ENCODE measurements around the gene CRTC1.

Gene CRTC1

GRCh38 chr19:18660939-18661670 lies 22.4 kb upstream of the CRTC1 start:
- TF ChIP-seq, protein P1, sequence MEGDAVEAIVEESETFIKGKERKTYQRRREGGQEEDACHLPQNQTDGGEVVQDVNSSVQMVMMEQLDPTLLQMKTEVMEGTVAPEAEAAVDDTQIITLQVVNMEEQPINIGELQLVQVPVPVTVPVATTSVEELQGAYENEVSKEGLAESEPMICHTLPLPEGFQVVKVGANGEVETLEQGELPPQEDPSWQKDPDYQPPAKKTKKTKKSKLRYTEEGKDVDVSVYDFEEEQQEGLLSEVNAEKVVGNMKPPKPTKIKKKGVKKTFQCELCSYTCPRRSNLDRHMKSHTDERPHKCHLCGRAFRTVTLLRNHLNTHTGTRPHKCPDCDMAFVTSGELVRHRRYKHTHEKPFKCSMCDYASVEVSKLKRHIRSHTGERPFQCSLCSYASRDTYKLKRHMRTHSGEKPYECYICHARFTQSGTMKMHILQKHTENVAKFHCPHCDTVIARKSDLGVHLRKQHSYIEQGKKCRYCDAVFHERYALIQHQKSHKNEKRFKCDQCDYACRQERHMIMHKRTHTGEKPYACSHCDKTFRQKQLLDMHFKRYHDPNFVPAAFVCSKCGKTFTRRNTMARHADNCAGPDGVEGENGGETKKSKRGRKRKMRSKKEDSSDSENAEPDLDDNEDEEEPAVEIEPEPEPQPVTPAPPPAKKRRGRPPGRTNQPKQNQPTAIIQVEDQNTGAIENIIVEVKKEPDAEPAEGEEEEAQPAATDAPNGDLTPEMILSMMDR (IDR thresholded peaks at IDR 0.05): no peak
- Histone ChIP-seq H3K4me1 (no peaks in the 10 kb centered on the region), H3K9me3 (ENCODE audit: control insufficient read depth, low read length) (no peaks in the 10 kb centered on the region), H3K79me2 (peaks cover 11% of the 10 kb centered on the region), H3K27me3 (ENCODE audit: control insufficient read depth, insufficient read depth, low read length) (no peaks in the 10 kb centered on the region), H3K4me2 (ENCODE audit: low read length) (no peak overlapping the region), H3K36me3 (ENCODE audit: control insufficient read depth, insufficient read depth, low read length) (no peaks in the 10 kb centered on the region), H2AFZ (no peak overlapping the region), H3K9ac (no peak overlapping the region), H3K4me3 (ENCODE audit: low read depth, low read length) (no peak overlapping the region), H3K27ac (no peak overlapping the region)

GRCh38 chr19:18662972-18663732 lies 20.3 kb upstream of the CRTC1 start:
- Histone ChIP-seq H3K9ac (no peak overlapping the region), H3K79me2 (peaks cover 5% of the 10 kb centered on the region), H3K4me1 (no peaks in the 10 kb centered on the region), H2AFZ (no peak overlapping the region), H3K4me3 (ENCODE audit: low read depth, low read length) (no peak overlapping the region), H3K9me3 (ENCODE audit: control insufficient read depth, low read length) (no peaks in the 10 kb centered on the region), H3K27me3 (ENCODE audit: control insufficient read depth, insufficient read depth, low read length) (no peaks in the 10 kb centered on the region), H3K27ac (no peak overlapping the region), H3K36me3 (ENCODE audit: control insufficient read depth, insufficient read depth, low read length) (no peaks in the 10 kb centered on the region), H3K4me2 (ENCODE audit: low read length) (no peak overlapping the region)
- TF ChIP-seq, protein P1 (IDR thresholded peaks at IDR 0.05): no peak

DNA sequence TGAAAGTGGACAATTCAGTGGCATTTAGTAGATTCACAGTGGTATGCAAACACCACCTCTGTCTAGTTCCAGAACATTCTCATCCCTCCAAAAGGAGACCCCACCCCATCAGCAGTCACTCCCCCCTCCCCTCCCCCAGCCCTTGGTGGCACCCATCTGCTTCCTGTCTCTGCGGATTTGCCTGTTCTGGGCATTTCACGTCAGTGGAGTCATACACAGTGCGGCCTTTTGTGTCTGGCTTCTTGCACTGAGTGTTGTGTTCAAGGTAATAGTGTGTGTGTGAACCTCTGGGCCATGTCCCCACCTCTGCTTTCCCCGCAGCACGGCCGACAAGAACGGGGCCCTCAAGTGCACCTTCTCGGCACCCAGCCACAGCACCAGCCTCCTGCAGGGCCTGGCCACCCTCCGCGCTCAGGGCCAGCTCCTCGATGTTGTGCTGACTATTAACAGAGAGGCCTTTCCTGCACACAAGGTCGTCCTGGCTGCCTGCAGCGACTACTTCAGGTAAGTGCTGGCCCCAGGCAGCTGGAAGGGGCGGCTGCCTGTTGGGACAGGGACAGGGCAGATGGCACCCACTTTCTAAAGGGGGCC lies 19.4 kb upstream of the CRTC1 start:
- no peaks in the 10 kb centered on the region for H3K36me3 ChIP-seq (ENCODE audit: control insufficient read depth, insufficient read depth, low read length)
- H3K4me1 ChIP-seq: no peaks in the 10 kb centered on the region

GRCh38 chr19:18665771-18666202 lies 17.7 kb upstream of the CRTC1 start:
- H3K9me3 ChIP-seq (ENCODE audit: control insufficient read depth, low read length): no peaks in the 10 kb centered on the region
- no peak overlapping the region for H2AFZ ChIP-seq
- no peak overlapping the region for H3K4me2 ChIP-seq (ENCODE audit: low read length)
- H3K36me3 ChIP-seq (ENCODE audit: control insufficient read depth, insufficient read depth, low read length): no peaks in the 10 kb centered on the region
- H3K4me1 ChIP-seq: no peaks in the 10 kb centered on the region
- no peak overlapping the region for H3K4me3 ChIP-seq (ENCODE audit: low read depth, low read length)
- no peaks in the 10 kb centered on the region for H3K27me3 ChIP-seq (ENCODE audit: control insufficient read depth, insufficient read depth, low read length)
- no peak overlapping the region for H3K9ac ChIP-seq
- H3K27ac ChIP-seq: no peak overlapping the region
- TF ChIP-seq, protein P1 (IDR thresholded peaks at IDR 0.05): no peak
- H3K79me2 ChIP-seq: peaks cover 2% of the 10 kb centered on the region

More for the DNA sequence above, 19.4 kb upstream of the CRTC1 start:
- peaks cover 2% of the 10 kb centered on the region for H3K79me2 ChIP-seq
- H3K27ac ChIP-seq: no peak overlapping the region
- H3K9ac ChIP-seq: no peak overlapping the region
- TF ChIP-seq, protein P1 (IDR thresholded peaks at IDR 0.05): no peak
- no peaks in the 10 kb centered on the region for H3K27me3 ChIP-seq (ENCODE audit: control insufficient read depth, insufficient read depth, low read length)
- H3K4me2 ChIP-seq (ENCODE audit: low read length): no peak overlapping the region
- H2AFZ ChIP-seq: no peak overlapping the region
- no peaks in the 10 kb centered on the region for H3K9me3 ChIP-seq (ENCODE audit: control insufficient read depth, low read length)
- no peak overlapping the region for H3K4me3 ChIP-seq (ENCODE audit: low read depth, low read length)
